AML-193 (cell line): Measurements from ENCODE around the gene AIF1L.
"Not testable (repeated sequence)": the region's sequence is repeated elsewhere in the genome, so short reads cannot be mapped to it uniquely, and the experiment has no call there.

Source experiments
- DNase-seq, 2 experiments: peaks; one replicate each; lab custom pipeline; 2025; lab: John Stamatoyannopoulos, UW

AIF1L gene

GRCh38 chr9:131121346-131121745, 25.0 kb downstream of the AIF1L start:
- no peak for DNase-seq

GRCh38 chr9:131122158-131122557, 25.8 kb downstream of the AIF1L start:
- no peak for DNase-seq

- no peak for DNase-seq
Measured at GRCh38 chr9:131125038-131125287, 28.6 kb downstream of the AIF1L start.

- peak; percentile 92 to 95 for DNase-seq
Measured at GRCh38 chr9:131125288-131126058, 29.1 kb downstream of the AIF1L start, which contains the start of gene NUP214. TSS of gene NUP214 (plus strand) at chr9:131125586. CDS start at chr9:131125705, 119 bp downstream.

- DNase-seq = no peak
Measured at GRCh38 chr9:131126059-131126426, 29.7 kb downstream of the AIF1L start.

GRCh38 chr9:131129183-131129582, 32.9 kb downstream of the AIF1L start:
- DNase-seq = no peak

GRCh38 chr9:131138676-131139075, 42.3 kb downstream of the AIF1L start:
- DNase-seq = no peak

- no peak for DNase-seq
Measured at GRCh38 chr9:131140112-131140511, 43.8 kb downstream of the AIF1L start.

- no peak for DNase-seq
Measured at GRCh38 chr9:131140550-131140949, 44.2 kb downstream of the AIF1L start.

GRCh38 chr9:131142160-131142559, 45.8 kb downstream of the AIF1L start:
- DNase-seq = no peak

GRCh38 chr9:131144201-131144600, 47.9 kb downstream of the AIF1L start:
- peak in 1 of 2 experiments; percentile 6 for DNase-seq

GRCh38 chr9:131145245-131145644, 48.9 kb downstream of the AIF1L start:
- no peak for DNase-seq

GRCh38 chr9:131146186-131146585, 49.9 kb downstream of the AIF1L start:
- DNase-seq = no peak

GRCh38 chr9:131148276-131148675, 51.9 kb downstream of the AIF1L start:
- DNase-seq = no peak

- no peak for DNase-seq
Measured at GRCh38 chr9:131148966-131149687, 52.8 kb downstream of the AIF1L start.

GRCh38 chr9:131149688-131150053, 53.3 kb downstream of the AIF1L start:
- no peak for DNase-seq

GRCh38 chr9:131153595-131153994, 57.3 kb downstream of the AIF1L start:
- no peak for DNase-seq

GRCh38 chr9:131158673-131159072, 62.3 kb downstream of the AIF1L start:
- not testable (repeated sequence) for DNase-seq

- no peak for DNase-seq
Measured at GRCh38 chr9:131160416-131161112, 64.2 kb downstream of the AIF1L start.

GRCh38 chr9:131161585-131161984, 65.3 kb downstream of the AIF1L start:
- no peak for DNase-seq

- DNase-seq = no peak
Measured at GRCh38 chr9:131162886-131163285, 66.6 kb downstream of the AIF1L start.

GRCh38 chr9:131165523-131165922, 69.2 kb downstream of the AIF1L start:
- no peak for DNase-seq

GRCh38 chr9:131167146-131167692, 70.9 kb downstream of the AIF1L start:
- DNase-seq = no peak
